ENCODE data around the gene SCTR.
"Not testable (repeated sequence)": the region's sequence is repeated elsewhere in the genome, so short reads cannot be mapped to it uniquely, and the experiment has no call there.

SCTR gene

GRCh38 chr2:119426396-119426675 is 97.9 kb downstream of the SCTR start:
- DNase-seq, result no peak

GRCh38 chr2:119425620-119426395 is 98.5 kb downstream of the SCTR start:
- DNase-seq, result no peak

- DNase-seq, result no peak
Observed at GRCh38 chr2:119425119-119425405, 99.2 kb downstream of the SCTR start.

- DNase-seq, result no peak
Observed at GRCh38 chr2:119424284-119425118, 99.8 kb downstream of the SCTR start.

GRCh38 chr2:119423811-119424210 is 100.5 kb downstream of the SCTR start:
- DNase-seq, result no peak

GRCh38 chr2:119423108-119423444 is 101.2 kb downstream of the SCTR start:
- DNase-seq, result no peak

GRCh38 chr2:119422360-119423107 is 101.7 kb downstream of the SCTR start:
- no peak for DNase-seq

- no peak for DNase-seq
Observed at GRCh38 chr2:119421741-119422140, 102.5 kb downstream of the SCTR start.

- no peak for DNase-seq
Observed at GRCh38 chr2:119421304-119421703, 103.0 kb downstream of the SCTR start.

GRCh38 chr2:119419803-119420508 is 104.3 kb downstream of the SCTR start:
- DNase-seq, result no peak

GRCh38 chr2:119419065-119419464 is 105.2 kb downstream of the SCTR start:
- DNase-seq, result no peak

- DNase-seq, result no peak
Observed at GRCh38 chr2:119417908-119418307, 106.4 kb downstream of the SCTR start.

GRCh38 chr2:119416299-119416923 is 107.9 kb downstream of the SCTR start:
- no peak for DNase-seq

GRCh38 chr2:119415630-119416029 is 108.7 kb downstream of the SCTR start:
- no peak for DNase-seq

GRCh38 chr2:119414894-119415293 is 109.4 kb downstream of the SCTR start:
- DNase-seq, result no peak

- no peak for DNase-seq
Observed at GRCh38 chr2:119409506-119409905, 114.8 kb downstream of the SCTR start.

- no peak for DNase-seq
Observed at GRCh38 chr2:119408221-119408619, 116.1 kb downstream of the SCTR start.

- DNase-seq, result peak; percentile 39
Observed at GRCh38 chr2:119407430-119408220, 116.7 kb downstream of the SCTR start.

- DNase-seq, result no peak
Observed at GRCh38 chr2:119405151-119405550, 119.1 kb downstream of the SCTR start.

- DNase-seq, result not testable (repeated sequence)
Observed at GRCh38 chr2:119403618-119404017, 120.7 kb downstream of the SCTR start.

GRCh38 chr2:119402645-119403560 is 121.4 kb downstream of the SCTR start:
- DNase-seq, result no peak

Measured in NCI-H1436 (cell line).